PC-3 (cell line): Measurements from ENCODE around the gene FPR3. TPM values are rescaled to one million over a fixed set of nuclear protein-coding genes. Genes with fewer than 3 reads are reported as not detected.

Experiments used
- ATAC-seq: fragments of 200-7000 bp; cut with Tn5 transposase; 2 replicates; pipeline ENCODE4 v1.9.1; 2020; ENCODE audit warnings: mild to moderate bottlenecking, moderate library complexity
- BruUV-seq: library from RNA; stranded (reverse); fragments of 400-500 nt; replicated peaks from 2 replicates; lab custom pipeline; 2021; lab: Mats Ljungman, UMichigan
- CTCF ChIA-PET: fragments of 300-600 bp; sonication (Branson Sonifier 250); formaldehyde crosslinking; loops from one replicate; lab custom pipeline; 2022; ENCODE audit warnings: antibody characterized with exemption; lab: Charles Lee
- POLR2A ChIA-PET: fragments of 300-600 bp; sonication (Branson Sonifier 250); formaldehyde crosslinking; loops from one replicate; lab custom pipeline; 2022; ENCODE audit warnings: antibody characterized with exemption; ENCODE audit not compliant: unreplicated experiment; lab: Charles Lee
- DNase-seq: peaks from one replicate; pipeline ENCODE4 v3.0.0-alpha.2; 2015
- H2AFZ ChIP-seq: fragments of 300-600 bp; sonication (generic); 2 replicates; pipeline ENCODE4 v1.6.0; 2016; ENCODE audit warnings: antibody characterized with exemption, low read length
- H3F3A ChIP-seq: fragments of 300-600 bp; sonication (generic); one replicate; pipeline ENCODE4 v1.6.0; 2017; ENCODE audit warnings: antibody characterized with exemption, low read length, control low read depth, mild to moderate bottlenecking; ENCODE audit not compliant: unreplicated experiment
- H3K27ac ChIP-seq: fragments of 300-600 bp; sonication (generic); 2 replicates; pipeline ENCODE4 v1.5.1; 2016; ENCODE audit warnings: mild to moderate bottlenecking, low read length
- H3K27me3 ChIP-seq: fragments of 300-600 bp; sonication (generic); 2 replicates; pipeline ENCODE4 v1.6.1; 2016; ENCODE audit warnings: low read length, mixed read lengths
- H3K36me3 ChIP-seq: fragments of 300-600 bp; sonication (generic); 2 replicates; pipeline ENCODE4 v1.6.1; 2016; ENCODE audit warnings: low read depth, mixed run types, low read length, mixed read lengths
- H3K4me1 ChIP-seq: fragments of 300-600 bp; sonication (generic); 2 replicates; pipeline ENCODE4 v1.5.1; 2016; ENCODE audit warnings: low read length; ENCODE audit not compliant: insufficient read depth
- H3K4me2 ChIP-seq: fragments of 300-600 bp; sonication (generic); 2 replicates; pipeline ENCODE4 v1.6.0; 2016; ENCODE audit warnings: low read length
- H3K4me3 ChIP-seq: fragments of 300-600 bp; sonication (generic); 2 replicates; pipeline ENCODE4 v1.5.1; 2016; ENCODE audit warnings: mild to moderate bottlenecking, low read length, mixed read lengths
- H3K79me2 ChIP-seq: fragments of 300-600 bp; sonication (generic); 2 replicates; pipeline ENCODE4 v1.6.1; 2017; ENCODE audit warnings: low read length, mixed read lengths
- H3K9ac ChIP-seq: fragments of 300-600 bp; sonication (generic); 2 replicates; pipeline ENCODE4 v1.6.0; 2016; ENCODE audit warnings: mild to moderate bottlenecking, low read length
- H3K9me2 ChIP-seq: fragments of 300-600 bp; sonication (generic); replicated peaks from 2 replicates; pipeline ENCODE4 v1.6.1; 2016; ENCODE audit warnings: mixed run types, low read length, mixed read lengths
- H3K9me3 ChIP-seq: fragments of 300-600 bp; sonication (generic); 2 replicates; pipeline ENCODE4 v1.6.1; 2016; ENCODE audit warnings: low read length, mixed read lengths
- H4K20me1 ChIP-seq: fragments of 300-600 bp; sonication (generic); 2 replicates; pipeline ENCODE4 v1.6.1; 2016; ENCODE audit warnings: low read length, mixed read lengths
- CTCF ChIP-seq: fragments of 300-600 bp; sonication (generic); conservative IDR thresholded peaks from 2 replicates; pipeline ENCODE4 v1.5.1; 2017; ENCODE audit warnings: antibody characterized with exemption, low read depth, mild to moderate bottlenecking, low read length
- EZH2 ChIP-seq: fragments of 300-600 bp; sonication (generic); IDR thresholded peaks from one replicate; pipeline ENCODE4 v1.6.1; 2017; ENCODE audit warnings: antibody characterized with exemption, mild to moderate bottlenecking, low read length; ENCODE audit not compliant: unreplicated experiment
- EZH2phosphoT487 ChIP-seq: fragments of 300-600 bp; sonication (generic); IDR thresholded peaks from 2 replicates; pipeline ENCODE4 v1.6.1; 2018; ENCODE audit warnings: mild to moderate bottlenecking, antibody characterized with exemption, low read length, borderline replicate concordance
- intact Hi-C: fragments of 100-400 bp; cut with micrococcal nuclease; formaldehyde crosslinking; loops from 2 replicates; pipeline ENCODE4 v1.9.0; 2023
- total RNA-seq: library from RNA; depleted of rRNA; stranded (reverse); fragments of >200 nt; gene quantifications from 2 replicates; pipeline ENCODE4 v1.2.3, GENCODE V29; 2014

Gene FPR3
- total RNA-seq, 1 experiment from 2014 or later = 0.26 TPM

GRCh38 chr19:51820011-51820410 is 25.1 kb downstream of the FPR3 start:
- intact Hi-C loops = no loop called here
- no peak for TF ChIP-seq EZH2
- Histone ChIP-seq H3K9ac (no peak overlapping the region), H3K4me3 (no peak overlapping the region), H3K9me3 (peaks cover 14% of the 10 kb centered on the region; the same call in 1 of the 2 replicates), H3K27me3 (no peaks in the 10 kb centered on the region), H3K36me3 (peaks cover 3% of the 10 kb centered on the region; the same call in 1 of the 2 replicates), H3K4me1 (no peaks in the 10 kb centered on the region), H3F3A (no peaks in the 10 kb centered on the region), H3K9me2 (no peaks in the 10 kb centered on the region), H4K20me1 (no peaks in the 10 kb centered on the region), H2AFZ (no peak overlapping the region), H3K4me2 (no peak overlapping the region), H3K79me2 (no peaks in the 10 kb centered on the region), H3K27ac (no peak overlapping the region)
- POLR2A ChIA-PET = no interaction called here
- CTCF ChIA-PET = no interaction called here
- ATAC-seq (no peak), DNase-seq (no peak)
- BruUV-seq = no TSS peak

GRCh38 chr19:51820831-51821446 is 26.0 kb downstream of the FPR3 start:
- H3F3A ChIP-seq = no peaks in the 10 kb centered on the region
- H3K9me3 ChIP-seq = peaks cover 14% of the 10 kb centered on the region; the same call in 1 of the 2 replicates
- intact Hi-C loops = no loop called here
- POLR2A ChIA-PET = no interaction called here
- no peaks in the 10 kb centered on the region for H3K79me2 ChIP-seq
- no peak overlapping the region for H3K4me3 ChIP-seq
- no TSS peak for BruUV-seq
- H3K27me3 ChIP-seq = no peaks in the 10 kb centered on the region
- peaks cover 3% of the 10 kb centered on the region; the same call in 1 of the 2 replicates for H3K36me3 ChIP-seq
- H3K9ac ChIP-seq = no peak overlapping the region
- H3K4me2 ChIP-seq = no peak overlapping the region
- H3K9me2 ChIP-seq = no peaks in the 10 kb centered on the region
- no peaks in the 10 kb centered on the region for H4K20me1 ChIP-seq
- TF ChIP-seq CTCF = no peak
- TF ChIP-seq EZH2phosphoT487 = no peak
- no peak for TF ChIP-seq EZH2
- H2AFZ ChIP-seq = no peak overlapping the region
- no peaks in the 10 kb centered on the region for H3K4me1 ChIP-seq
- ATAC-seq = no peak
- DNase-seq = no peak
- CTCF ChIA-PET = no interaction called here
- H3K27ac ChIP-seq = no peak overlapping the region

- H3K9me3 ChIP-seq = peaks cover 19% of the 10 kb centered on the region
- no peak overlapping the region for H3K9ac ChIP-seq
- no peak overlapping the region for H3K4me3 ChIP-seq
- H3K27me3 ChIP-seq = no peaks in the 10 kb centered on the region
- no peaks in the 10 kb centered on the region for H3K79me2 ChIP-seq
- H3K4me2 ChIP-seq = no peak overlapping the region
- no peak overlapping the region for H2AFZ ChIP-seq
- H3K9me2 ChIP-seq = no peaks in the 10 kb centered on the region
- H3K36me3 ChIP-seq = peaks cover 3% of the 10 kb centered on the region; the same call in 1 of the 2 replicates
- no peaks in the 10 kb centered on the region for H4K20me1 ChIP-seq
- ATAC-seq = no peak
- no peaks in the 10 kb centered on the region for H3F3A ChIP-seq
- no TSS peak for BruUV-seq
- POLR2A ChIA-PET = no interaction called here
- no peak for DNase-seq
- intact Hi-C loops = no loop called here
- CTCF ChIA-PET = no interaction called here
- TF ChIP-seq EZH2 = no peak
- no peak for TF ChIP-seq EZH2phosphoT487
- TF ChIP-seq CTCF = no peak
- H3K27ac ChIP-seq = no peak overlapping the region
- H3K4me1 ChIP-seq = no peaks in the 10 kb centered on the region
These were observed 26.5 kb downstream of the FPR3 start for GRCh38 chr19:51821456-51821855.
